ENCODE results near the gene ATG10.
"Not testable (repeated sequence)": the region's sequence is repeated elsewhere in the genome, so short reads cannot be mapped to it uniquely, and the experiment has no call there.

Gene ATG10

GRCh38 chr5:82050955-82051354 lies 79.1 kb downstream of the ATG10 start:
- no peak for DNase-seq (ENCODE audit: low read depth in 2 of 3, low spot score in 2 of 3)

GRCh38 chr5:82054004-82054710 lies 82.3 kb downstream of the ATG10 start:
- no peak for DNase-seq (ENCODE audit: low read depth in 2 of 3, low spot score in 2 of 3)

GRCh38 chr5:82057051-82057450 lies 85.2 kb downstream of the ATG10 start:
- no peak for DNase-seq (ENCODE audit: low read depth in 2 of 3, low spot score in 2 of 3)

GRCh38 chr5:82058710-82059109 lies 86.9 kb downstream of the ATG10 start:
- no peak for DNase-seq (ENCODE audit: low read depth in 2 of 3, low spot score in 2 of 3)

- no peak for DNase-seq (ENCODE audit: low read depth in 2 of 3, low spot score in 2 of 3)
Observed at GRCh38 chr5:82066791-82067190, 95.0 kb downstream of the ATG10 start.

- DNase-seq (ENCODE audit: low read depth in 2 of 3, low spot score in 2 of 3), result not testable (repeated sequence)
Observed at GRCh38 chr5:82068042-82068441, 96.2 kb downstream of the ATG10 start.

GRCh38 chr5:82068723-82069122 lies 96.9 kb downstream of the ATG10 start:
- no peak for DNase-seq (ENCODE audit: low read depth in 2 of 3, low spot score in 2 of 3)

GRCh38 chr5:82072138-82072537 lies 100.3 kb downstream of the ATG10 start:
- no peak for DNase-seq (ENCODE audit: low read depth in 2 of 3, low spot score in 2 of 3)

- no peak for DNase-seq (ENCODE audit: low read depth in 2 of 3, low spot score in 2 of 3)
Observed at GRCh38 chr5:82073179-82073578, 101.4 kb downstream of the ATG10 start.

GRCh38 chr5:82074950-82075349 lies 103.1 kb downstream of the ATG10 start:
- DNase-seq (ENCODE audit: low read depth in 2 of 3, low spot score in 2 of 3), result no peak

- no peak for DNase-seq (ENCODE audit: low read depth in 2 of 3, low spot score in 2 of 3)
Observed at GRCh38 chr5:82077496-82077895, 105.7 kb downstream of the ATG10 start.

- DNase-seq (ENCODE audit: low read depth in 2 of 3, low spot score in 2 of 3), result no peak
Observed at GRCh38 chr5:82091617-82092016, 119.8 kb downstream of the ATG10 start.

- DNase-seq (ENCODE audit: low read depth in 2 of 3, low spot score in 2 of 3), result no peak
Observed at GRCh38 chr5:82095536-82095935, 123.7 kb downstream of the ATG10 start.

GRCh38 chr5:82096249-82096648 lies 124.4 kb downstream of the ATG10 start:
- no peak for DNase-seq (ENCODE audit: low read depth in 2 of 3, low spot score in 2 of 3)

GRCh38 chr5:82100303-82101077 lies 128.7 kb downstream of the ATG10 start:
- DNase-seq (ENCODE audit: low read depth in 2 of 3, low spot score in 2 of 3), result no peak

- DNase-seq (ENCODE audit: low read depth in 2 of 3, low spot score in 2 of 3), result no peak
Observed at GRCh38 chr5:82104872-82105271, 133.0 kb downstream of the ATG10 start.

GRCh38 chr5:82105457-82105856 lies 133.6 kb downstream of the ATG10 start:
- no peak for DNase-seq (ENCODE audit: low read depth in 2 of 3, low spot score in 2 of 3)

- DNase-seq (ENCODE audit: low read depth in 2 of 3, low spot score in 2 of 3), result no peak
Observed at GRCh38 chr5:82106207-82106606, 134.4 kb downstream of the ATG10 start.

GRCh38 chr5:82106756-82107155 lies 134.9 kb downstream of the ATG10 start:
- no peak for DNase-seq (ENCODE audit: low read depth in 2 of 3, low spot score in 2 of 3)

GRCh38 chr5:82107267-82107666 lies 135.4 kb downstream of the ATG10 start:
- DNase-seq (ENCODE audit: low read depth in 2 of 3, low spot score in 2 of 3), result no peak

- DNase-seq (ENCODE audit: low read depth in 2 of 3, low spot score in 2 of 3), result no peak
Observed at GRCh38 chr5:82109013-82109412, 137.2 kb downstream of the ATG10 start.

GRCh38 chr5:82109915-82110314 lies 138.1 kb downstream of the ATG10 start:
- DNase-seq (ENCODE audit: low read depth in 2 of 3, low spot score in 2 of 3), result not testable (repeated sequence)

- no peak for DNase-seq (ENCODE audit: low read depth in 2 of 3, low spot score in 2 of 3)
Observed at GRCh38 chr5:82111191-82111590, 139.4 kb downstream of the ATG10 start.
